DOHH2 (cell line): Measurements from ENCODE around the gene CYB5RL.

ENCODE experiments used
- H3F3A ChIP-seq: fragments of 200-600 bp; sonication (generic), shearing (Covaris generic); 2 replicates; pipeline ENCODE4 v1.6.0; 2016; ENCODE audit warnings: antibody characterized with exemption, mild to moderate bottlenecking; ENCODE audit not compliant: control insufficient read depth, insufficient read depth
- H3K27ac ChIP-seq: fragments of 200-600 bp; sonication (generic); 2 replicates; pipeline ENCODE4 v1.5.1; 2014; ENCODE audit warnings: low read depth, mild to moderate bottlenecking, low read length, moderate library complexity
- H3K27me3 ChIP-seq: fragments of 200-600 bp; sonication (generic); 2 replicates; pipeline ENCODE4 v1.6.1; 2014; ENCODE audit warnings: mild to moderate bottlenecking, low read length, mixed read lengths; ENCODE audit not compliant: control insufficient read depth
- H3K36me3 ChIP-seq: fragments of 200-600 bp; sonication (generic); 2 replicates; pipeline ENCODE4 v1.6.1; 2014; ENCODE audit warnings: mild to moderate bottlenecking, low read length, moderate library complexity, mixed read lengths; ENCODE audit not compliant: control insufficient read depth
- H3K4me1 ChIP-seq: fragments of 200-600 bp; sonication (generic); 2 replicates; pipeline ENCODE4 v1.6.1; 2014; ENCODE audit warnings: mild to moderate bottlenecking, low read length, mixed read lengths; ENCODE audit not compliant: control insufficient read depth
- H3K4me2 ChIP-seq: fragments of 200-600 bp; sonication (generic); 2 replicates; pipeline ENCODE4 v1.6.0; 2014; ENCODE audit warnings: mild to moderate bottlenecking, low read length, moderate library complexity
- H3K4me3 ChIP-seq: fragments of 200-600 bp; sonication (generic); 2 replicates; pipeline ENCODE4 v1.5.1; 2014; ENCODE audit warnings: mild to moderate bottlenecking, low read length, mixed read lengths
- H3K79me2 ChIP-seq: fragments of 200-600 bp; sonication (generic); 2 replicates; pipeline ENCODE4 v1.6.1; 2014; ENCODE audit warnings: mild to moderate bottlenecking, low read length, mixed read lengths; ENCODE audit not compliant: control insufficient read depth
- H3K9me2 ChIP-seq: fragments of 200-600 bp; sonication (generic); replicated peaks from 2 replicates; pipeline ENCODE4 v1.6.1; 2014; ENCODE audit warnings: mild to moderate bottlenecking, low read length, mixed read lengths; ENCODE audit not compliant: control insufficient read depth
- H3K9me3 ChIP-seq: fragments of 200-600 bp; sonication (generic); 2 replicates; pipeline ENCODE4 v1.6.1; 2014; ENCODE audit warnings: antibody characterized with exemption, low read length, mixed read lengths; ENCODE audit not compliant: control insufficient read depth, insufficient read depth
- H4K20me1 ChIP-seq: fragments of 200-600 bp; sonication (generic); 2 replicates; pipeline ENCODE4 v1.6.0; 2014; ENCODE audit warnings: low read depth, mild to moderate bottlenecking, antibody characterized with exemption, low read length, moderate library complexity; ENCODE audit not compliant: control insufficient read depth, insufficient read depth
- EZH2phosphoT487 ChIP-seq: fragments of 200-600 bp; sonication (generic); IDR thresholded peaks from 2 replicates; pipeline ENCODE4 v1.6.1; 2017; ENCODE audit warnings: borderline replicate concordance, mild to moderate bottlenecking, antibody characterized with exemption, low read length, moderate library complexity, mixed read lengths
- TF ChIP-seq, protein P1 (sequence below): fragments of 200-600 bp; sonication (generic); IDR thresholded peaks from one replicate; pipeline ENCODE4 v1.5.1; 2014; ENCODE audit warnings: antibody characterized with exemption, mild to moderate bottlenecking, low read depth, low read length; ENCODE audit not compliant: poor library complexity, severe bottlenecking

CYB5RL gene

DNA sequence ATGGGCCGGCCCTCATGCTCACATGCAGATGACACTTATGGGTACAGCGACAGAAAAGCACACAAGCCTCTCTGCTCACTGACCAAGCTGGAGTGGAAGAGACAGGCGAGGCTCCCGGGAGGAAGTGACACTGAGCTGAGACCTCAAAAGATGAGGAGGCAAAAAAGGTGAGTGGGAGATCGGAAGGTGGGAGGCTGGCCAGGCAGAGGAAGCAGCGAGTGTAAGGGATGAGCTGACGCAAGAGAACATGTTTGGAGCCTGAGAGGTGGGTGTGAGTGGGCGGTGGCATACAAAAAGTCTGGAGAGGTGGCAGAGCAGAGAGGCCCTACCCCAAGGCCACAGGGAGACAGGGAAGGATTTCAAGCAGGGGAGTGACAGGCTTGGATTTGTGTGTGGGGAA, 28.8 kb downstream of the CYB5RL start:
- Histone ChIP-seq H3K36me3 (no peaks in the 10 kb centered on the region), H3K79me2 (no peaks in the 10 kb centered on the region), H3K4me1 (no peaks in the 10 kb centered on the region), H3K4me2 (no peak overlapping the region), H4K20me1 (no peaks in the 10 kb centered on the region), H3K4me3 (no peak overlapping the region), H3K27ac (no peak overlapping the region), H3F3A (no peaks in the 10 kb centered on the region), H3K9me3 (no peaks in the 10 kb centered on the region), H3K27me3 (no peaks in the 10 kb centered on the region), H3K9me2 (no peaks in the 10 kb centered on the region)
- no peak for TF ChIP-seq EZH2phosphoT487
- TF ChIP-seq, protein P1, sequence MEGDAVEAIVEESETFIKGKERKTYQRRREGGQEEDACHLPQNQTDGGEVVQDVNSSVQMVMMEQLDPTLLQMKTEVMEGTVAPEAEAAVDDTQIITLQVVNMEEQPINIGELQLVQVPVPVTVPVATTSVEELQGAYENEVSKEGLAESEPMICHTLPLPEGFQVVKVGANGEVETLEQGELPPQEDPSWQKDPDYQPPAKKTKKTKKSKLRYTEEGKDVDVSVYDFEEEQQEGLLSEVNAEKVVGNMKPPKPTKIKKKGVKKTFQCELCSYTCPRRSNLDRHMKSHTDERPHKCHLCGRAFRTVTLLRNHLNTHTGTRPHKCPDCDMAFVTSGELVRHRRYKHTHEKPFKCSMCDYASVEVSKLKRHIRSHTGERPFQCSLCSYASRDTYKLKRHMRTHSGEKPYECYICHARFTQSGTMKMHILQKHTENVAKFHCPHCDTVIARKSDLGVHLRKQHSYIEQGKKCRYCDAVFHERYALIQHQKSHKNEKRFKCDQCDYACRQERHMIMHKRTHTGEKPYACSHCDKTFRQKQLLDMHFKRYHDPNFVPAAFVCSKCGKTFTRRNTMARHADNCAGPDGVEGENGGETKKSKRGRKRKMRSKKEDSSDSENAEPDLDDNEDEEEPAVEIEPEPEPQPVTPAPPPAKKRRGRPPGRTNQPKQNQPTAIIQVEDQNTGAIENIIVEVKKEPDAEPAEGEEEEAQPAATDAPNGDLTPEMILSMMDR: no peak

- Histone ChIP-seq H3K79me2 (no peaks in the 10 kb centered on the region), H3K4me2 (no peak overlapping the region), H4K20me1 (no peaks in the 10 kb centered on the region), H3K9me3 (no peaks in the 10 kb centered on the region), H3K27ac (no peak overlapping the region), H3K4me1 (no peaks in the 10 kb centered on the region), H3F3A (no peaks in the 10 kb centered on the region), H3K27me3 (no peaks in the 10 kb centered on the region), H3K4me3 (no peak overlapping the region), H3K9me2 (no peaks in the 10 kb centered on the region), H3K36me3 (no peaks in the 10 kb centered on the region)
- TF ChIP-seq, protein P1: no peak
- TF ChIP-seq EZH2phosphoT487: no peak
Observed at GRCh38 chr1:54169068-54169467, 30.8 kb downstream of the CYB5RL start.

- H3K9me2 ChIP-seq: no peaks in the 10 kb centered on the region
- H3K9me3 ChIP-seq: no peaks in the 10 kb centered on the region
- TF ChIP-seq, protein P1: no peak
- no peak for TF ChIP-seq EZH2phosphoT487
- no peaks in the 10 kb centered on the region for H4K20me1 ChIP-seq
- H3K27me3 ChIP-seq: no peaks in the 10 kb centered on the region
- no peaks in the 10 kb centered on the region for H3K36me3 ChIP-seq
- H3K79me2 ChIP-seq: no peaks in the 10 kb centered on the region
- H3K27ac ChIP-seq: no peak overlapping the region
- no peak overlapping the region for H3K4me2 ChIP-seq
- H3K4me1 ChIP-seq: no peaks in the 10 kb centered on the region
- no peak overlapping the region for H3K4me3 ChIP-seq
- no peaks in the 10 kb centered on the region for H3F3A ChIP-seq
Observed at GRCh38 chr1:54168206-54168965, 31.4 kb downstream of the CYB5RL start.
